Stimulated activated naive CD8-positive, alpha-beta T cell treated with anti-CD3 and anti-CD28 coated beads, Interleukin-15, amount 100 ng/mL, for 72 hours (primary cell): Measurements from ENCODE around the gene TNP2.
"Not testable (repeated sequence)": the region's sequence is repeated elsewhere in the genome, so short reads cannot be mapped to it uniquely, and the experiment has no call there.

ENCODE experiments used
- ATAC-seq: fragments of 150-1000 bp; cut with Tn5 transposase; 2 replicates; pipeline ENCODE4 v1.10.0; 2021; ENCODE audit warnings: mild to moderate bottlenecking, moderate library complexity
- DNase-seq, 2 donors: peaks; one replicate each; pipeline ENCODE4 v3.0.0; 2021 to 2022
- H3K27ac Mint-ChIP-seq, 2 donors: one replicate each; pipeline ENCODE4 v1.8.0; 2022; ENCODE audit warnings: mild to moderate bottlenecking in 2 of 2, mixed read lengths in 2 of 2, moderate library complexity in 2 of 2
- H3K27me3 Mint-ChIP-seq: one replicate; pipeline ENCODE4 v1.8.0; 2022; ENCODE audit warnings: mixed read lengths
- H3K4me1 Mint-ChIP-seq: one replicate; pipeline ENCODE4 v1.8.0; 2022; ENCODE audit warnings: mild to moderate bottlenecking, mixed read lengths
- H3K4me3 Mint-ChIP-seq, 2 donors: one replicate each; pipeline ENCODE4 v1.8.0; 2022; ENCODE audit warnings: mild to moderate bottlenecking in 2 of 2, mixed read lengths in 2 of 2, moderate library complexity in 1 of 2
- H3K9me3 Mint-ChIP-seq, 2 donors: one replicate each; pipeline ENCODE4 v1.8.0; 2022; ENCODE audit warnings: mixed read lengths in 2 of 2

The TNP2 gene

DNA sequence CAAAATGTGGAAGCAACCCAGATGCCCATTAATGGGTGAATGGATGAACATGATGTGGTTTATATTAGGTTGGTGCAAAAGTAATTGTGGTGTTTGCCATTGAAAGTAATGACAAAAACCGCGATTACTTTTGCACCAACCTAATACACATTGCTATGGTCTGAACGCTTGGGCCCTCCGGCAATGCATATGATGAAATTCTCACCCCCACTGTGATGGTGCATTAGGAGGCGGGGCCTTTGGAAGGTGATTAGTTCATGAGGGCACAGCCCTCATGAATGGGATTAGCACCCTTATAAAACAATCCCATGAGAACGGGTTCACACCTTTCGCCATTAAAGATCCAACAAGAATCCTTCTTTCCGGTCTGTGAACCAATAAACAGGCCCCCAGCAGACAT lies 37.3 kb upstream of the TNP2 start:
- Mint-ChIP-seq H3K9me3 (no peaks in the 10 kb centered on the region), H3K27me3 (no peaks in the 10 kb centered on the region), H3K27ac (no peak overlapping the region), H3K4me1 (peaks cover 36% of the 10 kb centered on the region), H3K4me3 (no peak overlapping the region)
- no peak for ATAC-seq
- DNase-seq = no peak

GRCh38 chr16:11303405-11304138 lies 34.4 kb upstream of the TNP2 start:
- H3K27ac Mint-ChIP-seq = no peak overlapping the region
- no peaks in the 10 kb centered on the region for H3K9me3 Mint-ChIP-seq

DNA sequence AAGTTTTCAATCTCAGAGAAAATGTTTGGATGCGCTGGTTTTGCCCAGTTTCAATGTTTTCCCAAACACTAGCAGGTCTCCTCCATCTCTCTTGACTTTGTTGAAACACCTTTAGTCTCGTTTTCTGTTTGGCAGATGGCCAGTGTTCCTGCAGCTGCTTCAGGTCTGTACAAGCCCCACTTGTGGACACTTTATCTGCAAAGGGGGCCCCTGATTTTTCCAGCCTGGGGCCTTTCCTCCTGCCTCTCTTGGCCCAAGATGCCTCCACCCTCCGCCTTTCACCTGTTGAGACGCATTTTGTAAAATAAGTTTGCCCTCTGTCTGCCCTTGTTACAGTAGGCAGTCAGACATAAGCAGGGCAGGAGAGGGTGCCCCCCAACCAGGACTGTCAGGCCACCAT lies 33.9 kb upstream of the TNP2 start:
- H3K27ac Mint-ChIP-seq = no peak overlapping the region
- H3K9me3 Mint-ChIP-seq = no peaks in the 10 kb centered on the region
- no peak overlapping the region for H3K4me3 Mint-ChIP-seq
- no peak for ATAC-seq
- no peak for DNase-seq
- H3K27me3 Mint-ChIP-seq = no peaks in the 10 kb centered on the region
- peaks cover 19% of the 10 kb centered on the region for H3K4me1 Mint-ChIP-seq

More at GRCh38 chr16:11303405-11304138, 34.4 kb upstream of the TNP2 start:
- DNase-seq = no peak
- ATAC-seq = no peak
- Mint-ChIP-seq H3K4me1 (peaks cover 17% of the 10 kb centered on the region), H3K27me3 (no peaks in the 10 kb centered on the region), H3K4me3 (no peak overlapping the region)

DNA sequence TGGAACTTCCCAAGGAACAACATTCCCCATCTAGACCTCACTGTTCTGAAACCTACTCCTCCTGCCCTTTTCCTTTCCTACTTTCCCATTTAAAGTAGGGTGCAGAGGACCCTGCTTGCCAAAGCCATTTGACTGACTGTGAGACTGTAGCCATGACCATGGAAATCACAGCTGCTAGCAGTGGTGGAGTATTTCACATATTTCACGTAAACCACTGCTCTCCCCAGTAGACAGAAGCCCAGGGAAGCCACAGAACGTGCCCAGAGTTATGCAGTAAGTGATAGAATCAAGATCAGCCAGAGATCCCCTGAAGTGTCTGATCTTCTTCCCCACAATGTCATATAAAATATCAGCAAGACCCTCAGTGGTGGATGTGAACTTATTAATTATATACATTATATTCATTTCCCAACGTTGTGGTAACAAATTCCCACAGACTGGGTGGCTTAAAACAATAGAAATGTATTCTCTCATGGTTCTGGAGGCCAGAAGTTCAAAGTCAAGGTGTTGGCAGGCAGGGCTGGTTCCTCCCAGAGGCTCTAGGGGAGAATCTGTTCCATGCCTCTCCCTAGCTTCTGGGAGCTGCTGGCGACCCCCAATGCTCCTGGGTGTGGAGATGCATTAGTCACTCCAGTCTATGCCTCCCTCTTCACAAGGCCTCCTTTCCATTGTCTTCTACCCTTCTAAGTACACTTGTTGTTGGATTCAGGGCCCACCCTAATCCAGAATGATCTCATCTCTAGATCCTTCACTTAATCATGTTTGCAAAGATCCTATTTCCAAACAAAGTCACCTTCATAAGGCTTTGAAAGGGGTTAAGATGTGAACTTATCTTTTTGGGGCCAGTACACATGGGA lies 32.7 kb upstream of the TNP2 start:
- Mint-ChIP-seq H3K4me3 (no peak overlapping the region), H3K9me3 (no peaks in the 10 kb centered on the region), H3K27me3 (no peaks in the 10 kb centered on the region), H3K4me1 (peaks cover 30% of the 10 kb centered on the region), H3K27ac (no peak overlapping the region)
- ATAC-seq = no peak
- no peak for DNase-seq

- H3K27ac Mint-ChIP-seq = no peak overlapping the region
- DNase-seq (no peak), ATAC-seq (no peak)
- H3K4me3 Mint-ChIP-seq = no peak overlapping the region
- peaks cover 39% of the 10 kb centered on the region for H3K4me1 Mint-ChIP-seq
- no peaks in the 10 kb centered on the region for H3K9me3 Mint-ChIP-seq
- H3K27me3 Mint-ChIP-seq = no peaks in the 10 kb centered on the region
These were observed 31.4 kb upstream of the TNP2 start for GRCh38 chr16:11300560-11300892.

GRCh38 chr16:11299865-11300559 lies 30.9 kb upstream of the TNP2 start:
- H3K9me3 Mint-ChIP-seq = no peaks in the 10 kb centered on the region
- DNase-seq (no peak), ATAC-seq (no peak)
- H3K27ac Mint-ChIP-seq = peak overlapping the region in 1 of 2 donors; percentile 27
- H3K27me3 Mint-ChIP-seq = no peaks in the 10 kb centered on the region
- H3K4me3 Mint-ChIP-seq = no peak overlapping the region
- H3K4me1 Mint-ChIP-seq = peaks cover 40% of the 10 kb centered on the region

DNA sequence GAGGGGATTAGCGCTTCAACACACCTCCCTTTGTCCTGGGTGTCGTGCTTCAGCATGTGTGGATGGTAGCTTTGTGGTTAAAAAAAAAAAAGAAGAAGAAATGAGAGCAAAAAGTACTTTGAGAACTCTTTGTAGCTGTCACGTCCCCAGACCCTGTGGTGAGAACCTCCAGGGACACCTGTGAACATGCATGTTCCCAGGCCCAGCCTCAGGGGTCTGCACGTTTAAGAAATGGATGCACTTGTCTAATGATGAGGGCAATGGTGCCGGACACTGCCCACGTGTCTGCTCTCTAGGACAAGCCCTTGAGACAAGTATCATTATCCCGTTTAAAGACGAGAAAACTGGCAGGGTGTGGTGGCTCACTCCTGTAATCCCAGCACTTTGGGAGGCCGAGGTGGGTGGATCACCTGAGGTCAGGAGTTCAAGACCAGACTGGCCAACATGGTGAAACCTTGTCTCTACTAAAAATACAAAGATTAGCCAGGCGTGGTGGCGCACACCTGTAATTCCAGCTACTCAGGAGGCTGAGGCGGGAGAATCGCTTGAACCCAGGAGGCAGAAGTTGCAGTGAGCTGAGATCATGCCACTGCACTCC lies 29.9 kb upstream of the TNP2 start:
- H3K27me3 Mint-ChIP-seq, DNase-seq, ATAC-seq, H3K27ac Mint-ChIP-seq, H3K9me3 Mint-ChIP-seq: not testable (repeated sequence)
- Mint-ChIP-seq H3K4me1 (peaks cover 47% of the 10 kb centered on the region), H3K4me3 (peak overlapping the region in 1 of 2 donors; percentile 60)

GRCh38 chr16:11298143-11298900 lies 29.2 kb upstream of the TNP2 start:
- Mint-ChIP-seq H3K9me3 (no peaks in the 10 kb centered on the region), H3K4me3 (peak overlapping the region; percentile 60 to 67), H3K27me3 (peaks cover 7% of the 10 kb centered on the region), H3K4me1 (peaks cover 52% of the 10 kb centered on the region), H3K27ac (peak overlapping the region; percentile 80 to 88)
- DNase-seq = no peak
- ATAC-seq = no peak

DNA sequence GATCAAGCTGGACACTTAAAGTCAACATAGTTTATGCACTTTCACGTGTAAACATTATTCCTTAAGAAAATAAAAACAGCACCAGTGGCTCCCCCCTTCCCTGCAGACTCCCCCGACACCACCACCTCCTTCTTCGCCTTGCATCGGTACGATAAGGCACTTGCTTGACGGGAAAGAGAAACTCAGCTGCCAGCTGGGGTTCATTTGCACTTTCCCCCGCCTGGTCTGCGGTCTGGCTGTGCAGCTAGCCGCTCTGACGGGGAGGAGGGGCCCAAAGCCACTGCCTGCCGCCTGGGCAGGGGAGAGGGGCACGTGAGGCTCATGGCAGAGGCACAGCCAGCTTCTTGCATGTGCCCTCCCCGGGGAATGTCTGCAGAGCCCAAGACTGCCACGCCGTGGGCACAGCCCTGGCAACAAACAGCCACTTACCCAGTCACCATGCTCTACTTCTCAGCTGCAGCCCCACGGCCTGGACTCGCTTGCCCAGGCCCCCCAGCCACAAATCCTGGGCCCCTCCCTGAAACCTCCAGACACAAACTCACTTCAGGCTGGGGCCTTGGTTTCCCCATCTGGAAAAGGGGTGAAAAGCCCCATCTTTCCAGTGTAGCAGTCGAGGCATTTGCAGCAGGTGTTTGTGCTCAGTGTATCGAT lies 28.5 kb upstream of the TNP2 start:
- Mint-ChIP-seq H3K9me3 (no peaks in the 10 kb centered on the region), H3K4me1 (peaks cover 55% of the 10 kb centered on the region), H3K27me3 (peaks cover 14% of the 10 kb centered on the region), H3K4me3 (peak overlapping the region; percentile 66 to 67), H3K27ac (peak overlapping the region; percentile 87 to 90)
- ATAC-seq = peak; percentile 93
- DNase-seq = peak; percentile 60 to 86

GRCh38 chr16:11296706-11297491 lies 27.8 kb upstream of the TNP2 start:
- Mint-ChIP-seq H3K4me1 (peaks cover 55% of the 10 kb centered on the region), H3K9me3 (no peaks in the 10 kb centered on the region), H3K27ac (peak overlapping the region; percentile 87 to 90), H3K4me3 (peak overlapping the region; percentile 66 to 67), H3K27me3 (peaks cover 21% of the 10 kb centered on the region)
- DNase-seq = peak in 1 of 2 donors; percentile 26
- ATAC-seq = peak; percentile 55

DNA sequence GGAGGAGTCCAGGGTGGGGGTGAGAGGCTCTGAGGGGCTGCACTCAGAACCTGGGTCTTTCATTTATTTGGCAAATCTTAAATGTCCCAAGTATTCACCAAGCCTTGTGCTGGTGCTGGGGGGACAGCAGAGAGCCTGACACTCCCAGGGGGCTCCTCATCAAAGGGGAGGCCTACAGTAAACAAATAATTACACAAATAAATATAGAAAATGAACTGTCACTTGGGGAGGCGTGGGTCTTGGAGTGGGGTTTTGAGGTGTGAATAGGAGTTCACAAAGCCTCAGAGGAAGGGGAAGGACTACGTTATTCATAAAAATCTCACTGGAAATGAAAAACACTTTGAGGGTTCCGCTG lies 27.2 kb upstream of the TNP2 start:
- DNase-seq (no peak), ATAC-seq (no peak)
- peak overlapping the region in 1 of 2 donors; percentile 66 for H3K4me3 Mint-ChIP-seq
- peaks cover 26% of the 10 kb centered on the region for H3K27me3 Mint-ChIP-seq
- H3K9me3 Mint-ChIP-seq = no peaks in the 10 kb centered on the region
- H3K4me1 Mint-ChIP-seq = peaks cover 55% of the 10 kb centered on the region
- peak overlapping the region; percentile 63 to 90 for H3K27ac Mint-ChIP-seq

DNA sequence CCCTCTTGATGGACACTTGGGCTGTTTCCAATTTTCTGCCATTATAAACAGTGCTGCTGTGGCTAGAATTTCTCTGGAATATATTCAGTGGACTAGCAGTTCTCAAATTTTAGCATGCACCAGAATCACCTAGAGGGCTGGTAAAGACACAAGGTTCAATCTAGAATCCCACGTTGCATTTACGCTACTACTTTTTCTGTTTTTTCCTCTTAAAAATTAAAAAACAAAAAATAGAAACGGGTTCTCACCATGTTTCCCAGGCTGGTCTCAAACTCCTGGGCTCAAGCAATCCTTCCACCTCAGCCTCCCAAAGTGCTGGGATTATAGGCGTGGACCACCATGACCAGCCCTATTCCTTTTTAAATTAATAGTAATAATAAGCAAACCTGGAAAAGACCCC lies 26.5 kb upstream of the TNP2 start:
- H3K27ac Mint-ChIP-seq = no peak overlapping the region
- no peak for DNase-seq
- no peak for ATAC-seq
- peaks cover 55% of the 10 kb centered on the region for H3K4me1 Mint-ChIP-seq
- H3K9me3 Mint-ChIP-seq = no peaks in the 10 kb centered on the region
- peaks cover 29% of the 10 kb centered on the region for H3K27me3 Mint-ChIP-seq
- no peak overlapping the region for H3K4me3 Mint-ChIP-seq

GRCh38 chr16:11292076-11292748 lies 23.1 kb upstream of the TNP2 start:
- Mint-ChIP-seq H3K4me3 (no peak overlapping the region), H3K27me3 (peaks cover 29% of the 10 kb centered on the region), H3K27ac (no peak overlapping the region), H3K9me3 (no peaks in the 10 kb centered on the region), H3K4me1 (peaks cover 38% of the 10 kb centered on the region)
- no peak for ATAC-seq
- DNase-seq = no peak
